Neural progenitor cell (in vitro differentiated cells): ENCODE data around the gene KIAA0586. TPM values are rescaled to one million over a fixed set of nuclear protein-coding genes. Genes with fewer than 3 reads are reported as not detected.
A peak's percentile ranks its signal among the peaks of the same experiment; 100 is the strongest.
"Not testable (repeated sequence)": the region's sequence is repeated elsewhere in the genome, so short reads cannot be mapped to it uniquely, and the experiment has no call there.

Experiments
- DNase-seq: peaks from one replicate; pipeline ENCODE4 v3.0.0-alpha.2; 2016; ENCODE audit warnings: low spot score
- H2AFZ ChIP-seq: fragments of 200-600 bp; sonication (generic); replicated peaks from 2 replicates; pipeline ENCODE4 v1.6.1; 2016; ENCODE audit warnings: antibody characterized with exemption
- H3F3A ChIP-seq: fragments of 200-600 bp; sonication (generic); 2 replicates; pipeline ENCODE4 v1.6.1; 2016; ENCODE audit warnings: antibody characterized with exemption, low read depth
- H3K27ac ChIP-seq: fragments of 200-600 bp; sonication (generic); 2 replicates; pipeline ENCODE4 v1.5.1; 2016; ENCODE audit warnings: mild to moderate bottlenecking
- H3K27me3 ChIP-seq: fragments of 200-600 bp; sonication (generic); 2 replicates; pipeline ENCODE4 v1.6.1; 2016; ENCODE audit warnings: mild to moderate bottlenecking, moderate library complexity
- H3K36me3 ChIP-seq: fragments of 200-600 bp; sonication (generic); 2 replicates; pipeline ENCODE4 v1.5.1; 2016
- H3K4me1 ChIP-seq: fragments of 200-600 bp; sonication (generic); 2 replicates; pipeline ENCODE4 v1.6.1; 2016; ENCODE audit warnings: mixed run types
- H3K4me2 ChIP-seq: fragments of 200-600 bp; sonication (generic); 2 replicates; pipeline ENCODE4 v1.6.1; 2016
- H3K4me3 ChIP-seq: fragments of 200-600 bp; sonication (generic); 2 replicates; pipeline ENCODE4 v1.5.1; 2016
- H3K79me2 ChIP-seq: fragments of 200-600 bp; sonication (generic); 2 replicates; pipeline ENCODE4 v1.6.1; 2016; ENCODE audit warnings: low read depth
- H3K9ac ChIP-seq: fragments of 200-600 bp; sonication (generic); 2 replicates; pipeline ENCODE4 v1.6.1; 2016
- H3K9me3 ChIP-seq: fragments of 200-600 bp; sonication (generic); 2 replicates; pipeline ENCODE4 v1.5.1; 2016; ENCODE audit warnings: low read depth
- H4K20me1 ChIP-seq: fragments of 200-600 bp; sonication (generic); 2 replicates; pipeline ENCODE4 v1.6.1; 2016; ENCODE audit warnings: low read depth
- H3K27ac Mint-ChIP-seq: 3 replicates; pipeline ENCODE4 v1.8.0; 2021; ENCODE audit warnings: mixed read lengths
- H3K27me3 Mint-ChIP-seq: 2 replicates; pipeline ENCODE4 v1.8.0; 2022; ENCODE audit warnings: low read depth, mild to moderate bottlenecking, inconsistent platforms, moderate library complexity, mixed read lengths; ENCODE audit not compliant: insufficient read depth
- H3K36me3 Mint-ChIP-seq: 3 replicates; pipeline ENCODE4 v1.8.0; 2021; ENCODE audit warnings: mixed read lengths
- H3K4me1 Mint-ChIP-seq: 3 replicates; pipeline ENCODE4 v1.8.0; 2021; ENCODE audit warnings: mixed read lengths
- H3K4me3 Mint-ChIP-seq: 3 replicates; pipeline ENCODE4 v1.8.0; 2021; ENCODE audit warnings: mild to moderate bottlenecking, moderate library complexity, mixed read lengths
- H3K9me3 Mint-ChIP-seq: 3 replicates; pipeline ENCODE4 v1.8.0; 2020; ENCODE audit warnings: mixed read lengths
- CTCF ChIP-seq: fragments of 200-600 bp; sonication (generic); IDR thresholded peaks from 2 replicates; pipeline ENCODE4 v1.5.1; 2017; ENCODE audit warnings: antibody characterized with exemption, mild to moderate bottlenecking
- EZH2 ChIP-seq: fragments of 200-600 bp; sonication (generic); IDR thresholded peaks from 2 replicates; pipeline ENCODE4 v1.6.1; 2017; ENCODE audit warnings: antibody characterized with exemption, mild to moderate bottlenecking, moderate library complexity
- EZH2phosphoT487 ChIP-seq: fragments of 200-600 bp; sonication (generic); IDR thresholded peaks from 2 replicates; pipeline ENCODE4 v1.6.1; 2017; ENCODE audit warnings: antibody characterized with exemption
- total RNA-seq: library from RNA; depleted of rRNA; stranded (reverse); fragments of >200 nt; gene quantifications from 2 replicates; pipeline ENCODE4 v1.2.3, GENCODE V29; 2015; ENCODE audit warnings: low replicate concordance

KIAA0586 gene
- total RNA-seq, 1 donor from 2014 or later, result 79.4 TPM

GRCh38 chr14:58572473-58572853 is 144.9 kb downstream of the KIAA0586 start:
- Histone ChIP-seq H3F3A (no peaks in the 10 kb centered on the region), H3K4me3 (no peak overlapping the region), H3K79me2 (no peaks in the 10 kb centered on the region), H3K27me3 (no peaks in the 10 kb centered on the region), H3K36me3 (no peaks in the 10 kb centered on the region), H3K4me2 (no peak overlapping the region), H4K20me1 (no peaks in the 10 kb centered on the region), H3K4me1 (no peaks in the 10 kb centered on the region), H3K9me3 (no peaks in the 10 kb centered on the region), H3K9ac (no peak overlapping the region), H3K27ac (no peak overlapping the region), H2AFZ (peak overlapping the region; percentile 69)
- TF ChIP-seq EZH2 (no peak), EZH2phosphoT487 (no peak), CTCF (no peak)
- peaks cover 12% of the 10 kb centered on the region for H3K4me1 Mint-ChIP-seq
- H3K9me3 Mint-ChIP-seq, result no peaks in the 10 kb centered on the region
- no peaks in the 10 kb centered on the region for H3K36me3 Mint-ChIP-seq
- no peak overlapping the region for H3K4me3 Mint-ChIP-seq
- H3K27ac Mint-ChIP-seq, result peak overlapping the region; percentile 70
- no peak for DNase-seq
- peaks cover 2% of the 10 kb centered on the region for H3K27me3 Mint-ChIP-seq

GRCh38 chr14:58572863-58573262 is 145.3 kb downstream of the KIAA0586 start:
- Mint-ChIP-seq H3K27me3 (peaks cover 2% of the 10 kb centered on the region), H3K36me3 (no peaks in the 10 kb centered on the region), H3K9me3 (no peaks in the 10 kb centered on the region), H3K4me3 (no peak overlapping the region), H3K27ac (no peak overlapping the region), H3K4me1 (peaks cover 12% of the 10 kb centered on the region)
- Histone ChIP-seq H3K79me2 (no peaks in the 10 kb centered on the region), H3K36me3 (no peaks in the 10 kb centered on the region), H3F3A (no peaks in the 10 kb centered on the region), H3K27ac (no peak overlapping the region), H3K4me1 (no peaks in the 10 kb centered on the region), H3K4me3 (no peak overlapping the region), H3K9me3 (no peaks in the 10 kb centered on the region), H3K4me2 (no peak overlapping the region), H3K9ac (no peak overlapping the region), H4K20me1 (no peaks in the 10 kb centered on the region), H3K27me3 (no peaks in the 10 kb centered on the region), H2AFZ (no peak overlapping the region)
- DNase-seq, result no peak
- TF ChIP-seq CTCF, result no peak
- no peak for TF ChIP-seq EZH2phosphoT487
- no peak for TF ChIP-seq EZH2

- Histone ChIP-seq H3F3A (no peaks in the 10 kb centered on the region), H3K79me2 (no peaks in the 10 kb centered on the region), H3K4me1 (no peaks in the 10 kb centered on the region), H4K20me1 (no peaks in the 10 kb centered on the region), H3K36me3 (no peaks in the 10 kb centered on the region), H3K9ac (no peak overlapping the region), H3K4me2 (no peak overlapping the region), H3K27me3 (no peaks in the 10 kb centered on the region), H3K4me3 (no peak overlapping the region), H3K27ac (no peak overlapping the region), H2AFZ (no peak overlapping the region), H3K9me3 (no peaks in the 10 kb centered on the region)
- Mint-ChIP-seq H3K27me3 (peaks cover 2% of the 10 kb centered on the region), H3K4me3 (no peak overlapping the region), H3K4me1 (peaks cover 12% of the 10 kb centered on the region), H3K27ac (no peak overlapping the region), H3K36me3 (no peaks in the 10 kb centered on the region), H3K9me3 (no peaks in the 10 kb centered on the region)
- TF ChIP-seq EZH2phosphoT487 (no peak), EZH2 (no peak), CTCF (peak; percentile 28)
- no peak for DNase-seq
These were observed 147.1 kb downstream of the KIAA0586 start for GRCh38 chr14:58574623-58575022.

- Histone ChIP-seq H3K27me3 (no peaks in the 10 kb centered on the region), H3K36me3 (no peaks in the 10 kb centered on the region), H2AFZ (no peak overlapping the region), H3K4me3 (no peak overlapping the region), H3K4me1 (no peaks in the 10 kb centered on the region), H3K9me3 (no peaks in the 10 kb centered on the region), H3K9ac (no peak overlapping the region), H3F3A (no peaks in the 10 kb centered on the region), H4K20me1 (no peaks in the 10 kb centered on the region), H3K79me2 (no peaks in the 10 kb centered on the region), H3K27ac (no peak overlapping the region), H3K4me2 (no peak overlapping the region)
- no peak for DNase-seq
- peaks cover under 1% of the 10 kb centered on the region for H3K9me3 Mint-ChIP-seq
- no peak for TF ChIP-seq CTCF
- H3K4me3 Mint-ChIP-seq, result no peak overlapping the region
- peaks cover 2% of the 10 kb centered on the region for H3K27me3 Mint-ChIP-seq
- H3K27ac Mint-ChIP-seq, result no peak overlapping the region
- no peaks in the 10 kb centered on the region for H3K36me3 Mint-ChIP-seq
- peaks cover 12% of the 10 kb centered on the region for H3K4me1 Mint-ChIP-seq
These were observed 148.4 kb downstream of the KIAA0586 start for GRCh38 chr14:58575956-58576355.

GRCh38 chr14:58580035-58580434 is 152.5 kb downstream of the KIAA0586 start:
- DNase-seq, H3K27me3 ChIP-seq, H3K4me3 Mint-ChIP-seq, H3K4me3 ChIP-seq, H3K9ac ChIP-seq, H3K4me1 Mint-ChIP-seq, H3K36me3 ChIP-seq, H3K9me3 ChIP-seq, H3K27ac Mint-ChIP-seq, H3K4me1 ChIP-seq, H2AFZ ChIP-seq, H3K36me3 Mint-ChIP-seq, H3F3A ChIP-seq, H3K27ac ChIP-seq, H3K4me2 ChIP-seq, H4K20me1 ChIP-seq, H3K27me3 Mint-ChIP-seq, H3K79me2 ChIP-seq: not testable (repeated sequence)
- peaks cover 11% of the 10 kb centered on the region for H3K9me3 Mint-ChIP-seq
